Measurements from ENCODE around the gene MEX3A.
"Not testable (repeated sequence)": the region's sequence is repeated elsewhere in the genome, so short reads cannot be mapped to it uniquely, and the experiment has no call there.

MEX3A gene

GRCh38 chr1:156076609-156077429, 5.4 kb downstream of the MEX3A start:
- DNase-seq: no peak

- DNase-seq: no peak
These were observed 6.5 kb downstream of the MEX3A start for GRCh38 chr1:156075775-156076204.

- no peak for DNase-seq
These were observed 7.1 kb downstream of the MEX3A start for GRCh38 chr1:156075162-156075561.

- peak; percentile 24 for DNase-seq
These were observed 7.6 kb downstream of the MEX3A start for GRCh38 chr1:156074661-156075060.

GRCh38 chr1:156073740-156074139, 8.5 kb downstream of the MEX3A start:
- DNase-seq: peak; percentile 58

- no peak for DNase-seq
These were observed 9.1 kb downstream of the MEX3A start for GRCh38 chr1:156073110-156073687.

- DNase-seq: no peak
These were observed 10.0 kb downstream of the MEX3A start for GRCh38 chr1:156072251-156072650.

GRCh38 chr1:156071332-156071816, 10.9 kb downstream of the MEX3A start:
- DNase-seq: not testable (repeated sequence)

GRCh38 chr1:156070548-156070947, 11.7 kb downstream of the MEX3A start:
- DNase-seq: peak; percentile 98

- DNase-seq: no peak
These were observed 12.5 kb downstream of the MEX3A start for GRCh38 chr1:156069490-156070455.

GRCh38 chr1:156067262-156067661, 15.0 kb downstream of the MEX3A start:
- no peak for DNase-seq

- DNase-seq: no peak
These were observed 16.4 kb downstream of the MEX3A start for GRCh38 chr1:156065871-156066270.

GRCh38 chr1:156065212-156065611, 17.1 kb downstream of the MEX3A start:
- DNase-seq: no peak

GRCh38 chr1:156064615-156065014, 17.6 kb downstream of the MEX3A start:
- no peak for DNase-seq

GRCh38 chr1:156063997-156064285, 18.3 kb downstream of the MEX3A start:
- DNase-seq: peak; percentile 53

GRCh38 chr1:156062189-156062588, 20.1 kb downstream of the MEX3A start:
- DNase-seq: no peak

GRCh38 chr1:156060937-156061636, 21.2 kb downstream of the MEX3A start, which contains the start of gene RAB25:
RAB25 (plus strand) TSS chr1:156061160; CDS start chr1:156061401, 241 bp downstream.
- peak; percentile 61 for DNase-seq

- DNase-seq: no peak
These were observed 25.9 kb downstream of the MEX3A start for GRCh38 chr1:156056326-156056849.

- DNase-seq: no peak
These were observed 26.8 kb downstream of the MEX3A start for GRCh38 chr1:156055281-156056048.

- peak; percentile 100 for DNase-seq
These were observed 27.6 kb downstream of the MEX3A start, which contains the start of gene LAMTOR2 for GRCh38 chr1:156054500-156055280. LAMTOR2 (plus strand) TSS chr1:156054782; CDS start chr1:156054890, 108 bp downstream.

Data from NCI-H69 (cell line).